Astrocyte (in vitro differentiated cells and primary cell): ENCODE data around the gene PMEL. TPM values are rescaled to one million over a fixed set of nuclear protein-coding genes. Genes with fewer than 3 reads are reported as not detected.
A peak's percentile ranks its signal among the peaks of the same experiment; 100 is the strongest.

Experiments used
- DNase-seq: peaks from one replicate; pipeline ENCODE4 v3.0.0-alpha.2; 2010; ENCODE audit warnings: low read depth
- FAIRE-seq: peaks from 2 replicates; lab custom pipeline; 2011; peaks lifted over from hg19 to GRCh38; lab: Jason Lieb, UNC
- H2AFZ ChIP-seq: 2 replicates; pipeline ENCODE4 v1.6.0; 2012; ENCODE audit warnings: low read depth, low read length, inconsistent platforms
- H3K27ac ChIP-seq: 2 replicates; pipeline ENCODE4 v1.5.1; 2011; ENCODE audit warnings: low read depth, low read length, inconsistent platforms
- H3K27me3 ChIP-seq: 2 replicates; pipeline ENCODE4 v1.6.0; 2011; ENCODE audit warnings: low read length, inconsistent platforms; ENCODE audit not compliant: insufficient read depth
- H3K36me3 ChIP-seq: 2 replicates; pipeline ENCODE4 v1.5.1; 2011; ENCODE audit warnings: low read length, inconsistent platforms; ENCODE audit not compliant: insufficient read depth
- H3K4me1 ChIP-seq: 2 replicates; pipeline ENCODE4 v1.5.1; 2011; ENCODE audit warnings: low read length, inconsistent platforms; ENCODE audit not compliant: insufficient read depth
- H3K4me2 ChIP-seq: 2 replicates; pipeline ENCODE4 v1.6.0; 2012; ENCODE audit warnings: low read length, inconsistent platforms
- H3K4me3 ChIP-seq: 2 replicates; pipeline ENCODE4 v1.5.1; 2011; ENCODE audit warnings: low read depth, mild to moderate bottlenecking, low read length, inconsistent platforms; ENCODE audit not compliant: insufficient read depth
- H3K79me2 ChIP-seq: 2 replicates; pipeline ENCODE4 v1.6.0; 2012; ENCODE audit warnings: mild to moderate bottlenecking, low read length, inconsistent platforms; ENCODE audit not compliant: insufficient read depth
- H3K9ac ChIP-seq: 2 replicates; pipeline ENCODE4 v1.6.0; 2012; ENCODE audit warnings: mild to moderate bottlenecking, low read length, inconsistent platforms
- H3K9me3 ChIP-seq: 2 replicates; pipeline ENCODE4 v1.5.1; 2012; ENCODE audit warnings: low read depth, mild to moderate bottlenecking, low read length, inconsistent platforms; ENCODE audit not compliant: insufficient read depth
- H4K20me1 ChIP-seq: 2 replicates; pipeline ENCODE4 v1.6.0; 2012; ENCODE audit warnings: low read length, inconsistent platforms; ENCODE audit not compliant: insufficient read depth
- H3K27ac Mint-ChIP-seq: one replicate; pipeline ENCODE4 v1.8.0; 2021; ENCODE audit warnings: mild to moderate bottlenecking, mixed read lengths; ENCODE audit not compliant: unreplicated experiment
- H3K27me3 Mint-ChIP-seq: one replicate; pipeline ENCODE4 v1.8.0; 2021; ENCODE audit warnings: low read depth, mixed read lengths; ENCODE audit not compliant: unreplicated experiment
- H3K36me3 Mint-ChIP-seq: one replicate; pipeline ENCODE4 v1.8.0; 2021; ENCODE audit warnings: low read depth, mixed read lengths; ENCODE audit not compliant: unreplicated experiment
- H3K4me1 Mint-ChIP-seq: one replicate; pipeline ENCODE4 v1.8.0; 2021; ENCODE audit warnings: low read depth, mixed read lengths; ENCODE audit not compliant: unreplicated experiment
- H3K4me3 Mint-ChIP-seq: one replicate; pipeline ENCODE4 v1.8.0; 2021; ENCODE audit warnings: mild to moderate bottlenecking, moderate library complexity, mixed read lengths; ENCODE audit not compliant: unreplicated experiment
- H3K9me3 Mint-ChIP-seq: one replicate; pipeline ENCODE4 v1.8.0; 2021; ENCODE audit warnings: mild to moderate bottlenecking, mixed read lengths; ENCODE audit not compliant: unreplicated experiment
- EZH2 ChIP-seq: IDR thresholded peaks from 2 replicates; pipeline ENCODE4 v1.6.1; 2012; ENCODE audit warnings: mild to moderate bottlenecking, low read length, inconsistent platforms; ENCODE audit not compliant: insufficient read depth
- total RNA-seq: library from RNA; stranded (reverse); gene quantifications from 2 replicates; pipeline ENCODE4 v1.2.1, GENCODE V29; 2021
- TF ChIP-seq, protein P1 (sequence below): IDR thresholded peaks from 2 replicates; pipeline ENCODE4 v1.5.1; 2011; ENCODE audit warnings: low read depth, mild to moderate bottlenecking, inconsistent platforms, low read length, moderate library complexity; ENCODE audit not compliant: insufficient read depth

Gene PMEL
- total RNA-seq, 1 donor from 2014 or later, result 13.8 TPM

DNA sequence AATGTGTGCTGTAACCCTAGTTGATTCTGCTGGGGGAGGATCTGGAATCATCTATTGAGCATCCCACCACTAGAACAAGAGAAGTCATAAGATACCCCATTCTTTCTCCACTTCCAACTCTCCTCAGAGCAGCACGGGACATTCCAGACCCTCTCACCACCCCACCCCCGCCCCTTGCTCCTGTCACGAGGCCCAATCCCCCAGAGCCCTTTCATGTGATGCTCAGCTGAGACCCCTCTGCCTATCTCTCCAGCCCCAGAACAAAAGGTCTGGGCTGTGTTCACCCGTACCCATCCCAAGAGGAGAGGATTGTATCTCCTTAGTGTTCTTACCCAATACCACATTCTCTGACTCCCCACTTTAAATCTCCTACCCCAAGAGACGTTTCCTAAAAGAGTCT, 602 bp downstream of the PMEL start:
- Histone ChIP-seq H3K27ac (no peak overlapping the region), H3K36me3 (no peaks in the 10 kb centered on the region), H3K4me1 (peaks cover 15% of the 10 kb centered on the region), H2AFZ (no peak overlapping the region), H3K9me3 (no peaks in the 10 kb centered on the region), H3K4me3 (no peak overlapping the region), H3K9ac (no peak overlapping the region), H3K4me2 (no peak overlapping the region), H3K27me3 (no peaks in the 10 kb centered on the region), H3K79me2 (peaks cover 23% of the 10 kb centered on the region), H4K20me1 (no peaks in the 10 kb centered on the region)
- TF ChIP-seq, protein P1, sequence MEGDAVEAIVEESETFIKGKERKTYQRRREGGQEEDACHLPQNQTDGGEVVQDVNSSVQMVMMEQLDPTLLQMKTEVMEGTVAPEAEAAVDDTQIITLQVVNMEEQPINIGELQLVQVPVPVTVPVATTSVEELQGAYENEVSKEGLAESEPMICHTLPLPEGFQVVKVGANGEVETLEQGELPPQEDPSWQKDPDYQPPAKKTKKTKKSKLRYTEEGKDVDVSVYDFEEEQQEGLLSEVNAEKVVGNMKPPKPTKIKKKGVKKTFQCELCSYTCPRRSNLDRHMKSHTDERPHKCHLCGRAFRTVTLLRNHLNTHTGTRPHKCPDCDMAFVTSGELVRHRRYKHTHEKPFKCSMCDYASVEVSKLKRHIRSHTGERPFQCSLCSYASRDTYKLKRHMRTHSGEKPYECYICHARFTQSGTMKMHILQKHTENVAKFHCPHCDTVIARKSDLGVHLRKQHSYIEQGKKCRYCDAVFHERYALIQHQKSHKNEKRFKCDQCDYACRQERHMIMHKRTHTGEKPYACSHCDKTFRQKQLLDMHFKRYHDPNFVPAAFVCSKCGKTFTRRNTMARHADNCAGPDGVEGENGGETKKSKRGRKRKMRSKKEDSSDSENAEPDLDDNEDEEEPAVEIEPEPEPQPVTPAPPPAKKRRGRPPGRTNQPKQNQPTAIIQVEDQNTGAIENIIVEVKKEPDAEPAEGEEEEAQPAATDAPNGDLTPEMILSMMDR, result no peak
- no peak for TF ChIP-seq EZH2
- no peak for DNase-seq
- peak overlapping the region; percentile 4 for H3K4me3 Mint-ChIP-seq
- H3K4me1 Mint-ChIP-seq, result peaks cover 6% of the 10 kb centered on the region
- H3K27ac Mint-ChIP-seq, result no peak overlapping the region
- no peaks in the 10 kb centered on the region for H3K9me3 Mint-ChIP-seq
- H3K36me3 Mint-ChIP-seq, result no peaks in the 10 kb centered on the region
- no peak for FAIRE-seq
- no peaks in the 10 kb centered on the region for H3K27me3 Mint-ChIP-seq

DNA sequence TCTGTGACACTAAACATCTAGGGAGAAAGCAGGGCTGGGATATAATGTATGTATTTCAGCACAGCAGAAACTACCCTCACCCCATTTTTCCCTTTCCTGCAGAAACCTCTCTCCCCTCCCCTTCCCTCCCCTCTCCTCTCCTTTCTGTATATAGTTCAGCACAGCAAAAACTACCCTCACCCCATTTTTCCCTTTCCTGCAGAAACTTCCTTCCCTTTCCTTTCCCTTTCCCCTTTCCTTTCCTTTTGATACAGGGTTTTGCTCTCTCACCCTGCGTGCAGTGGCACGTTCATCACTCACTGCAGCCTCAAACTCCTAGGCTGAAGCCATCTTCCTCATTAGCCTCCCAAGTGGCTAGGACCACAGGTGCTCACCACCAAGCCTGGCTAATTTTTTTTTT, 2.1 kb downstream of the PMEL start:
- Histone ChIP-seq H3K36me3 (no peaks in the 10 kb centered on the region), H3K4me3 (no peak overlapping the region), H3K9ac (no peak overlapping the region), H3K79me2 (peaks cover 21% of the 10 kb centered on the region), H2AFZ (no peak overlapping the region), H3K4me2 (no peak overlapping the region), H4K20me1 (no peaks in the 10 kb centered on the region), H3K9me3 (no peaks in the 10 kb centered on the region), H3K4me1 (peaks cover 15% of the 10 kb centered on the region), H3K27me3 (no peaks in the 10 kb centered on the region), H3K27ac (no peak overlapping the region)
- FAIRE-seq (no peak), DNase-seq (no peak)
- TF ChIP-seq, protein P1, result no peak
- no peak for TF ChIP-seq EZH2
- H3K9me3 Mint-ChIP-seq, result no peaks in the 10 kb centered on the region
- H3K4me3 Mint-ChIP-seq, result no peak overlapping the region
- H3K36me3 Mint-ChIP-seq, result no peaks in the 10 kb centered on the region
- no peak overlapping the region for H3K27ac Mint-ChIP-seq
- peaks cover 6% of the 10 kb centered on the region for H3K4me1 Mint-ChIP-seq
- no peaks in the 10 kb centered on the region for H3K27me3 Mint-ChIP-seq

GRCh38 chr12:55957106-55957859, 8.6 kb downstream of the PMEL start:
- peaks cover 9% of the 10 kb centered on the region for H3K4me1 ChIP-seq
- H4K20me1 ChIP-seq, result no peaks in the 10 kb centered on the region
- Mint-ChIP-seq H3K27me3 (peaks cover 3% of the 10 kb centered on the region), H3K4me1 (peaks cover 8% of the 10 kb centered on the region), H3K27ac (no peak overlapping the region), H3K4me3 (peak overlapping the region; percentile 60), H3K36me3 (peaks cover 12% of the 10 kb centered on the region), H3K9me3 (peaks cover 2% of the 10 kb centered on the region)
- H3K27me3 ChIP-seq, result no peaks in the 10 kb centered on the region
- no peak overlapping the region for H3K9ac ChIP-seq
- no peak overlapping the region for H2AFZ ChIP-seq
- peaks cover 3% of the 10 kb centered on the region for H3K36me3 ChIP-seq
- H3K9me3 ChIP-seq, result no peaks in the 10 kb centered on the region
- FAIRE-seq (no peak), DNase-seq (no peak)
- no peak overlapping the region for H3K4me3 ChIP-seq
- H3K4me2 ChIP-seq, result no peak overlapping the region
- H3K79me2 ChIP-seq, result no peaks in the 10 kb centered on the region
- H3K27ac ChIP-seq, result no peak overlapping the region
- TF ChIP-seq, protein P1, result no peak
- no peak for TF ChIP-seq EZH2
